Measurements from ENCODE around the gene DENND5B.

Gene DENND5B

DNA sequence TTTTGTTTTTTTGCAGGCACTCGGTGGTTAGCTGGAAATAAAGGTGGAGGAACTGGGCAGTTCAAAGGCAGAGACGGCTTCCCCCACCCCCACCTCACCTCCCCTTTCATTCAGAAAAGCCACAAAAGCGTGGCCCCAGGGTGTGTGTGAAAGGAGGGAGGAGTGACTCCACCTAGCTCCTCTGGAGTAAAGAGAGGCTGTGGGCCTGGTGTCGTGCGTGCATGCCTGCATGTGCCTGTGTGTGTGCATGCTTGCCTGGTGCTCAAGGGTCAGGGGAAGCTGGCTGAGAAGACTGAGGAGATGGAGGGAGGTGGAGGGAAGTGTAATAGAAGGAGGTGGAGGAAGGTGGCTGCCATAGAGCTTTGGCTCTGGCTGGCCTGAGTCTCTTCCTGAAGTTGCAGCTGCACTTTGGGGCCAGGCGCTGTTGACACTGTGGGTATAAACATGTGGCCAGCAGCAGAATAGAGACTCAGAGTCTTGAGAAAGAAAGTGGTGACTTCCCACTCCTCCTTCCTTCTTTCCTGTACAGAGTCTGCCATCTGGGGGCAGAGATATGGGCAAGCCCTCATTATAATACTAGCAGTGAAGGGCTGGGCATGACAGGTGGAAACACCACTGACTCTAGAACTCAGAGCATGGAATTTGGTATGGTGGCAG lies 228.0 kb downstream of the DENND5B start:
- DNase-seq (ENCODE audit: low read depth in 1 of 2, low spot score in 1 of 2) = peak in 1 of 2 experiments; percentile 68
- no peak for TF ChIP-seq JUND (IDR thresholded peaks at IDR 0.05; ENCODE audit: low read depth)
- in situ Hi-C loops (cut with HindIII; ENCODE audit: low pct_unique_long_range_greater_than_20kb, low sequenced_read_pairs) = no loop called here

DNA sequence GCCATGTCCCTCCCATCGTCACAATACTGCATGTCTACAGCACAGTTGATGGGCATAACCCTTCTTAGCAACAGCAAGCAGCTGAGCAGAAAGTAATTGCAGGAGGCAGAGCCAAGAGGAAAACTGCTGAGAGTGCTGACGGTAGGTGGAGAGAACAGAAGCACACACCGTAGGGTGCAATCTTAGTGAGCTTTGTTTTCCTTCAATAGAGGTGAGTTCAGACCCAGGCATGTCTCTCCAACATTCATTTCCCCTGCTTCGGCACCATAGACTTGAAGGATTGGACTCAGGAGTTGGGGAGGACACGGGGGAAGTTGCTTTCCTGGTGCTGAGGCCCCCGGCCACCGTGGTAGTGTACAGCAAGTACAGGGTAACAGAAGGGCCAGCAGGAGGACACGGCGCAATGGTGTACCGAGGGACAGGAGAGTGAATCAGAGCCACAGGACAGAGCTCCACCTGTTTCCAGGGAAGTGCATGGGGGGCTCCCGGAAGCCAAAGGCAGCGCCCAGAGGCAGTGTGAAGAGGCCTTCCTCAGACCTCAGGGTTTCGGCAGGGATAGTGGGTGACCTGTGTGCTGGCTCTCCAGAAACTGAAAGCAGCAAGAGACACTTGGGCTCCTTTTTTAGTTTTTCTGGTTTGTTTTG lies 228.7 kb downstream of the DENND5B start:
- TF ChIP-seq JUND (IDR thresholded peaks at IDR 0.05; ENCODE audit: low read depth) = no peak
- in situ Hi-C loops (cut with HindIII; ENCODE audit: low pct_unique_long_range_greater_than_20kb, low sequenced_read_pairs) = no loop called here
- DNase-seq (ENCODE audit: low read depth in 1 of 2, low spot score in 1 of 2) = peak in 1 of 2 experiments; percentile 46

DNA sequence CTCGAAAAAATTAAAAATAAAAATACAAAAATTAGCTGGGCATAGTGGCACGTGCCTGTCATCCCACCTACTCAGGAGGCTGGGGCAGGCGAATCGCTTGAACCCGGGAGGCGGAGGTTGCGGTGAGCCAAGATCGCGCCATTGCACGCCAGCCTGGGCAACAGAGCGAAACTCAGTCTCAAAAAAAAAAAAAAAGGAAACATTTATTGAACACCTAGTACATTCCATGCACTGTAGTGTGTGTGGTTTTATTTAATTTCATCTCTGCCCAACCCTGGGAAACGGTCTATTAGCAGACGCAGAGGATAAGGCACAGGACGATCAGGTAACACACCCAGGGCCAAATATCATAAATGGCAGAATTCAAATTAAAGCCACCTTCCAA lies 229.2 kb downstream of the DENND5B start:
- in situ Hi-C loops (cut with HindIII; ENCODE audit: low pct_unique_long_range_greater_than_20kb, low sequenced_read_pairs) = no loop called here

DNA sequence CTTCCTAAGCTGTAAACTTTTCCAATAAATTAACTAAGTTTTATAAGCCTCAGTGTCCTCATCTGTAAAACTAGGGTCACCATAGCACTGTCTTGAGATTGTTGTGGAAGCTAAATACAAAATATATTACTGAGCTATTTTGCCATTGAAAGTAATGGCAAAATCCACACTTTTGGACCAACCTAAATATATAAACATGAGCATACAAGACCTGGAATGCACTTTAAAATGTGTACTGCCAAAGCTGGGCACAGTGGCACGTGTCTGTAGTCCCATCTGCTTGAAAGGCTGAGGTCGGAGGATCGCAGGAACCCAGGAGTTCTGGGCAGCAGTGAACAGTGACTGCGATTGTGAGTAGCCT lies 235.2 kb downstream of the DENND5B start:
- no peak for TF ChIP-seq JUND (IDR thresholded peaks at IDR 0.05; ENCODE audit: low read depth)
- in situ Hi-C loops (cut with HindIII; ENCODE audit: low pct_unique_long_range_greater_than_20kb, low sequenced_read_pairs) = no loop called here
- DNase-seq (ENCODE audit: low read depth in 1 of 2, low spot score in 1 of 2) = no peak

More for the DNA sequence above, 229.2 kb downstream of the DENND5B start:
- DNase-seq (ENCODE audit: low read depth in 1 of 2, low spot score in 1 of 2) = no peak
- TF ChIP-seq JUND (IDR thresholded peaks at IDR 0.05; ENCODE audit: low read depth) = no peak

DNA sequence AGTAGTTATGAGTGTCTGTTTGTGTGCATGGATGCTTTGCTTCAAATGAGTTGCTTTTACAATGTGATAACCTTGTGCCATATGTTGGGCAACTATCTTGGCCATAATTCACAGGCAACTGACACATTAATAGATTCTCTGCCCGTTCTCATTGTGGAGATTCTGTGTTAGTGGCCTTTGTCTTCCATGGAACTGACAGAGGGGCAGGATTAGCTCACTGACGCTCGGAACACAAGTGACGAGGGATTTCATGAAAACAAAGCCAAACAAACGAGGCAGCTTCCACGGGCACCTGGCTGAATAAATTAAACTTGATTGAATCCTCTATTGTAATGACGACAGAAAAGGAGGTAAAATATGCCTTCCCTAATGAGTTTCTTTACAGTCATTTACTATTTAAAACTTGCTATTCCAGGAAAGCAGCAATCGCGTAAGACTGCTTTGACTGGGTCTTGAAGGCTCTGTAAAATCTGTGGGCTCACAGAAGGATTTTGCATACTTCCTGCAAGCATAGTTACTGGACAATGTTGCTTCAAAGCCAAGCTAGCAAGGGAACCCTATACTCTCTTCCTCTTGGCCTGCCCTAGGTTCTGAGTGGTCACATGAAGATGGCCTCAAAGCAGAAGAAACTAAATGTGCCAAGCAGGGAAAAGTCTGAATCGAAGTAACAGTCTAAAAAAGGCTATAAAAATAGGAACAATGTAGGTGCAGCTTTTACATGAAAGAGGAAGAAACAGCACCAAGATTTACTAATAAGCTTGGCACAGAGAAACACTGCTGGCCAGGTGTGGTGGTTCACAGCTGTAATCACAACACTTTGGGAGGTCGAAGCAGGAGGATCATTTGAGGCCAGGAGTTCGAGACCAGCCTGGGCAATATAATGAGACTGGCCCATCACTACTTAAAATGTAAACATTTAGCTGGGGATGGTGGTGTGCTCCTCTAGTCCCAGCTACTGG lies 236.9 kb downstream of the DENND5B start:
- in situ Hi-C loops (cut with HindIII; ENCODE audit: low pct_unique_long_range_greater_than_20kb, low sequenced_read_pairs) = no loop called here
- no peak for TF ChIP-seq JUND (IDR thresholded peaks at IDR 0.05; ENCODE audit: low read depth)
- DNase-seq (ENCODE audit: low read depth in 1 of 2, low spot score in 1 of 2) = no peak

DNA sequence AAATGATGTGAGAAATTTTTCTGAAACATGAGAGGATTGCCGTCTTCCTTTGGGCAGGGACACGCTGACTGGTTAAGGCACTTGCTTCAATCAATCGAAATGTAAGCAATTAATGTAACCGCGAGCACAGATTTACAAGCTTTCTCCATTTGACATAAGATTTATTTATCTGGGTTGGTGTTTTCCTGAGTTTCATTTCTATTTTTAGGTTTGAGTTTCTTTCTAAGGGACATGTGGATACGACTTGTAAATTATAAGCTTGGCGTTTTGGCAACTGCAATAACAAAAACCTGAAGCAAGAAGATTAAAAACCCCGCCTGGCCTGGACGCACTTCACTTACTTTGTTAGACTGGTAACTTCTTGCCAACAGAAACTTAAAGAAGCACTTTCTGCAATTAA lies 244.7 kb downstream of the DENND5B start:
- TF ChIP-seq JUND (IDR thresholded peaks at IDR 0.05; ENCODE audit: low read depth) = no peak
- in situ Hi-C loops (cut with HindIII; ENCODE audit: low pct_unique_long_range_greater_than_20kb, low sequenced_read_pairs) = no loop called here
- no peak for DNase-seq (ENCODE audit: low read depth in 1 of 2, low spot score in 1 of 2)

DNA sequence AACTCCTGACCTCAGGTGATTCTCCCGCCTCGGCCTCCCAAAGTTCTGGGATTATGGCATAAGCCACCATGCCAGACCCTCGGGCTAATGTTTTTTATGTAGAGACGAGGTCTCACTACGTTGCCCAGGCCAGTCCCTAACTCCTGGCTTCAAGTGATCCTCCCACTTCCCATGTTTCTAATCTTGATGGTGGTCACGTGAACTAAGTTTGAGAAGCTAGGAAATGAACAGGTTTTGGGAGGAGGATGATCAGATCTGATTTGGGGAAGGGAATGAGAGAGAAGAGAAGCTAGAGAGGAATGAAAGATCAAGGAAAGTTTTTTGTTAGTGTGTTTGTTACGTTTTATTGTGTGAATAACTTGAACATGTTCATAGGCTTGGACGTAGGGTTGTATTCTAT lies 247.8 kb downstream of the DENND5B start:
- no peak for TF ChIP-seq JUND (IDR thresholded peaks at IDR 0.05; ENCODE audit: low read depth)
- in situ Hi-C loops (cut with HindIII; ENCODE audit: low pct_unique_long_range_greater_than_20kb, low sequenced_read_pairs) = no loop called here
- DNase-seq (ENCODE audit: low read depth in 1 of 2, low spot score in 1 of 2) = no peak

DNA sequence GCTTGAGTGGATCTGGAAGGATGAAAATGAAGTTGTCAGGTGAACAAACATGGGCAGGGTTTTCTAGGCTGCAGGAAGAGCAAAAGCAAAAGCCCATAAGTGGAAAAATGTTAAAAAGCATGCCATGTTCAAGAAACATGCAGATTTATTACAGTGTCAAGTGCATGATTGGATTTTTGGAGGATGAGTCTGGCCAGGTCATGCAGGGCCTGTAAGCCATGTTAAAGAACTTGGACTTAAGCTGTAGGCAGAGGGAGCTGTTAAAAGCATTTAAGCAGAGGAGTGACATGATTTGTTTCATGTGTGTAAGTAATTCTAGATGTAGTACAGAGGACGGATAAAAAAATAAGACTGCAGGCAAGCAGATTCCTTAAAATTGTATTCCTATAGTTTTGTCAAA lies 248.7 kb downstream of the DENND5B start:
- in situ Hi-C loops (cut with HindIII; ENCODE audit: low pct_unique_long_range_greater_than_20kb, low sequenced_read_pairs) = no loop called here
- DNase-seq (ENCODE audit: low read depth in 1 of 2, low spot score in 1 of 2) = no peak
- no peak for TF ChIP-seq JUND (IDR thresholded peaks at IDR 0.05; ENCODE audit: low read depth)

DNA sequence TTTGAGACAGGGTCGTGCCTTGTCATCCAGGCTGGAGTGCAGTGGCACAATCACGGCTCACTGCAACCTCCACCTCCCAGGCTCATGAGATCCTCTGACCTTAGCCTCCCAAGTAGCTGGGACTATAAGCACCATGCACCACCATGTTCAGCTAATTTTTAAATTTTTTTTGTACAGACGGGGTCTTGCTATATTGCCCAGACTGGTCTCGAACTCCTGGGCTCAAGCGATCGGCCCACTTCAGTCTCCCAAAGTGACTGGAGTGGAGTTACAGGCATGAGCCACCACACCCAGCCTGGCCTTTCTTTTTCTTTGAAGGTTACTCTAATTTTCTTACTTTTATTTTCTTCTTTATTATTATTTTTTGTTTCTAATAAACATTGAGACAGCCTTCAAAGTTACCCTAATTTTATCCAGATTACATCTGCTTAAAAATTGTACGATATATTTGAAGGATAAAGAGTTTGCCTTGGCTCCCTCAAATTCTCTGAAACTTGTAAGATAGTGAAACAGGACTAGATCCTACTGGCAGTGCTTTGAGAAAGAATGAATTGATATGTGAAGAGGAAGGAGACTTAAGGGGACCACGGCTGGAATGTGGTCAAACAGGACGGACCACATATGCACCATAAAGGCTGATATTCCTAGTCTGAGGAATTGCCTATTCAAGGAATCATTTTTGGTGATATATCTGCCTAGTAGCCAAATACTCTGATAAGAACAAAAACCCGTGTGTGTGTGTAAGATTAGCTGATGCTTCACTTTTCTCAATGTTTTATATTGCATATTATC lies 250.9 kb downstream of the DENND5B start:
- TF ChIP-seq JUND (IDR thresholded peaks at IDR 0.05; ENCODE audit: low read depth) = no peak
- in situ Hi-C loops (cut with HindIII; ENCODE audit: low pct_unique_long_range_greater_than_20kb, low sequenced_read_pairs) = no loop called here
- peak in 1 of 2 experiments; percentile 19 for DNase-seq (ENCODE audit: low read depth in 1 of 2, low spot score in 1 of 2)

DNA sequence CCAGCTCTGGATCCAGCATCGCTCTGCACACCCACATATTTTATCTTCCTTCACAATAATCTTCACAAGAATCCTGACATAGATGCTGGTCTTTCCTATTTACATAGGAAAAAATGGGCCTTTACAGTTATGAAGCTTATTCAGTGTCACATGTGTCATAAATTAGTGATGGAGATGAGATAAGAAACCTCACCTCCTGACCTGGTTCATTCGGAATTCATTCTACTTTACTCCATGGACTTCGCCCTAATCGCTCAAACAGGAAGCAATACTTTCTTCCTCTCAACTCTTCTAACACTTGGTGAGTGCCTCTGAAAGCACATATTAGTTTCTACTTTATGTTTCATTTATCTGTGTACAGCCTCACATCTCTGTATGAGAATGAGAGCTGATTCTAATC lies 253.0 kb downstream of the DENND5B start:
- no peak for DNase-seq (ENCODE audit: low read depth in 1 of 2, low spot score in 1 of 2)
- in situ Hi-C loops (cut with HindIII; ENCODE audit: low pct_unique_long_range_greater_than_20kb, low sequenced_read_pairs) = no loop called here
- no peak for TF ChIP-seq JUND (IDR thresholded peaks at IDR 0.05; ENCODE audit: low read depth)
